Measurements from ENCODE around the gene PCDHB10.
"Not testable (repeated sequence)": the region's sequence is repeated elsewhere in the genome, so short reads cannot be mapped to it uniquely, and the experiment has no call there.

The PCDHB10 gene

DNA sequence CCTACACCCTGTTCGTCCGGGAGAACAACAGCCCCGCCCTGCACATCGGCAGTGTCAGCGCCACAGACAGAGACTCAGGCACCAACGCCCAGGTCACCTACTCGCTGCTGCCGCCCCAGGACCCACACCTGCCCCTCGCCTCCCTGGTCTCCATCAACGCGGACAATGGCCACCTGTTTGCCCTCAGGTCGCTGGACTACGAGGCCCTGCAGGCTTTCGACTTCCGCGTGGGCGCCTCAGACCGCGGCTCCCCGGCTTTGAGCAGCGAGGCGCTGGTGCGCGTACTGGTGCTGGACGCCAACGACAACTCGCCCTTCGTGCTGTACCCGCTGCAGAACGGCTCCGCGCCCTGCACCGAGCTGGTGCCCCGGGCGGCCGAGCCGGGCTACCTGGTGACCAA is 3.5 kb upstream of the PCDHB10 start:
- DNase-seq (ENCODE audit: low read depth in 2 of 2) = not testable (repeated sequence)

DNA sequence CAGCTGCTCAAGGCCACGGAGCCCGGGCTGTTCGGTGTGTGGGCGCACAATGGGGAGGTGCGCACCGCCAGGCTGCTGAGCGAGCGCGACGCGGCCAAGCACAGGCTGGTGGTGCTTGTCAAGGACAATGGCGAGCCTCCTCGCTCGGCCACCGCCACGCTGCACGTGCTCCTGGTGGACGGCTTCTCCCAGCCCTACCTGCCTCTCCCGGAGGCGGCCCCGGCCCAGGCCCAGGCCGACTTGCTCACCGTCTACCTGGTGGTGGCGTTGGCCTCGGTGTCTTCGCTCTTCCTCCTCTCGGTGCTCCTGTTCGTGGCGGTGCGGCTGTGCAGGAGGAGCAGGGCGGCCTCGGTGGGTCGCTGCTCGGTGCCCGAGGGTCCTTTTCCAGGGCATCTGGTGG is 3.0 kb upstream of the PCDHB10 start:
- not testable (repeated sequence) for DNase-seq (ENCODE audit: low read depth in 2 of 2)

DNA sequence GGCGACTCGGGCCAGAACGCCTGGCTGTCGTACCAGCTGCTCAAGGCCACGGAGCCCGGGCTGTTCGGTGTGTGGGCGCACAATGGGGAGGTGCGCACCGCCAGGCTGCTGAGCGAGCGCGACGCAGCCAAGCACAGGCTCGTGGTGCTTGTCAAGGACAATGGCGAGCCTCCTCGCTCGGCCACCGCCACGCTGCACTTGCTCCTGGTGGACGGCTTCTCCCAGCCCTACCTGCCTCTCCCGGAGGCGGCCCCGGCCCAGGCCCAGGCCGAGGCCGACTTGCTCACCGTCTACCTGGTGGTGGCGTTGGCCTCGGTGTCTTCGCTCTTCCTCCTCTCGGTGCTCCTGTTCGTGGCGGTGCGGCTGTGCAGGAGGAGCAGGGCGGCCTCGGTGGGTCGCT is 2.2 kb downstream of the PCDHB10 start:
- DNase-seq (ENCODE audit: low read depth in 2 of 2) = not testable (repeated sequence)

DNA sequence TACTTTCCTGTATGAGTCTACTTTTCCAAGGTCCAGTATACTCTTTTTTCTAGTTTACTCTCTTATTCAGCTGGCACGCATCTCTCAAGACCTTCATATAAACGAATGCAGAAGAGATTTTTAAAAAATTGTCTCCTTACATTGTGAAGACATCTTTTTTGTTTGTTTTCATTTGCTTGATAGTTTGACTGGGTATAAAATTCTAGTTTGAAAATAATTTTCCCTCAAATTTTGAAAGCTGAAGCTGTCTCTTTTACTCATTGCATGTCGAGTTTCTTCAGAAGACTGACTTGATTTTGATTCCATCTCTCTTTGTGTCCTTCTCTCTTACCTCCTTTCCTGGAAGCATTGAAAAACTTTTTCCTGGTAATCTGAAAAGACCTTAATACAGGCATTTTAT is 4.2 kb downstream of the PCDHB10 start:
- no peak for DNase-seq (ENCODE audit: low read depth in 2 of 2)

DNA sequence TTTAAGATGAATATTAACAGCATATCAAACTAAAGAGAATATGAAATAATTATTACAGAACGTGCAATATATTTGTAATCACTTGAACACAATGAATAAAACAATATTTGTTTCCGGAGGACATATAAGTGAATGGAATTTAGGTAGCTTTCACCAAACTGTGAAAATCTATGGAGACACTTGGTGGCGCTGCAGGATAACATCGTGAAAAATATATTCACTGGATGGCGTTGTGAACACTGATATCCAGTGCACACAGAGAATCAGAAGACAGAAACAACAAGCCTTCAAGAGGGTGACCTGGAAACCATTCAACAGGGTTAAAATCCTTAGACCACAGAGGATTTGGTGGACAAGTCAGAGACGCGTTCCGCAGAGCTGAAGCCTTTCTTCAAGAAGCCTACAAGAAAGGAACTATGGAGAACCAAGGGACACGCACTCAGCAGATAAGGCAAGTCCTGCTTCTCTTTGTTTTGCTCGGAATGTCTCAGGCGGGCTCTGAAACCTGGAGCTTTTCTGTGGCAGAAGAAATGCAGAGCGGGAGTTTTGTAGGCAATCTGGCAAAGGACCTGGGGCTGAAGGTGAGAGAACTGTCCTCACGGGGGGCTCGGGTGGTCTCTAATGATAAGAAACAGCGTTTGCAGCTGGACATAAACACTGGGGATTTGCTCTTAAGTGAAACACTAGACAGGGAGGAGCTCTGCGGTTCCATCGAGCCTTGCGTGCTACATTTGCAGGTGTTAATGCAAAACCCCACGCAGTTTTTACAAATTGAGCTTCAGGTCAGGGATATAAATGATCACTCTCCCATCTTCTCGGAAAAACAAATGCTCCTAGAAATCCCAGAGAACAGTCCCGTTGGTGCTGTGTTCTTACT is 7.4 kb downstream of the PCDHB10 start, which contains the start of gene PCDHB11:
PCDHB11 (plus strand) TSS at position 269 of the 877 bp plus-strand sequence; CDS start at position 417, 148 bp downstream.
- DNase-seq (ENCODE audit: low read depth in 2 of 2) = no peak

DNA sequence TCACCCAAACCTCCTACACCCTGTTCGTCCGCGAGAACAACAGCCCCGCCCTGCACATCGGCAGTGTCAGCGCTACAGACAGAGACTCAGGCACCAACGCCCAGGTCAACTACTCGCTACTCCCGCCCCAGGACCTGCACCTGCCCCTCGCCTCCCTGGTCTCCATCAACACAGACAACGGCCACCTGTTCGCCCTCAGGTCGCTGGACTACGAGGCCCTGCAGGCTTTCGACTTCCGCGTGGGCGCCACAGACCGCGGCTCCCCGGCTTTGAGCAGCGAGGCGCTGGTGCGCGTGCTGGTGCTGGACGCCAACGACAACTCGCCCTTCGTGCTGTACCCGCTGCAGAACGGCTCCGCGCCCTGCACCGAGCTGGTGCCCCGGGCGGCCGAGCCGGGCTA is 9.0 kb downstream of the PCDHB10 start:
- not testable (repeated sequence) for DNase-seq (ENCODE audit: low read depth in 2 of 2)

DNA sequence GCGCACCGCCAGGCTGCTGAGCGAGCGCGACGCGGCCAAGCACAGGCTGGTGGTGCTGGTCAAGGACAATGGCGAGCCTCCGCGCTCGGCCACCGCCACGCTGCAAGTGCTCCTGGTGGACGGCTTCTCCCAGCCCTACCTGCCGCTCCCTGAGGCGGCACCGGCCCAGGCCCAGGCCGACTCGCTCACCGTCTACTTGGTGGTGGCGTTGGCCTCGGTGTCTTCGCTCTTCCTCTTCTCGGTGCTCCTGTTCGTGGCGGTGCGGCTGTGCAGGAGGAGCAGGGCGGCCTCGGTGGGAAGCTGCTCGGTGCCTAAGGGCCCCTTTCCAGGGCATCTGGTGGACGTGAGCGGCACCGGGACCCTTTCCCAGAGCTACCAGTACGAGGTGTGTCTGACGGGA is 9.5 kb downstream of the PCDHB10 start:
- not testable (repeated sequence) for DNase-seq (ENCODE audit: low read depth in 2 of 2)

DNA sequence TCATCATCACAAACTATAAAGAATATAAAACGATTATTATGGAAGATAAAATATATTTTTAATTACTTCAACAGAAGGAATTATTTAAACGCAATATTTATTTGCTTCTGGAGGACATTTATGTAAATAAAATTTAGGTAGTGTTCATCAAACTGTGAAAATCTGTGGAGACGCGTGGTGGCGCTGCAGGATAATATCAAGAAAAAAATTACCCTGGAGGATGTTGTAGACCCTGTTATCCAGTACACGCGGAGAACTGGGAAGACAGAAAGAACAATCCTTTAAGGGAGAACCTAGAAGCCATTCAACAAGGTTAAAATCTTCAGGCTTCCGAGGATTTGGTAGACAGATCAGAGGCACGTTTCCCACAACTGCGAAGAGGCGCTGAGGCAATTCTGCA is 16.3 kb downstream of the PCDHB10 start, which contains the start of gene PCDHB12:
PCDHB12 (plus strand) TSS at position 242 of the 400 bp plus-strand sequence. CDS start 189 bp downstream, outside the sequence.
- DNase-seq (ENCODE audit: low read depth in 2 of 2) = no peak

DNA sequence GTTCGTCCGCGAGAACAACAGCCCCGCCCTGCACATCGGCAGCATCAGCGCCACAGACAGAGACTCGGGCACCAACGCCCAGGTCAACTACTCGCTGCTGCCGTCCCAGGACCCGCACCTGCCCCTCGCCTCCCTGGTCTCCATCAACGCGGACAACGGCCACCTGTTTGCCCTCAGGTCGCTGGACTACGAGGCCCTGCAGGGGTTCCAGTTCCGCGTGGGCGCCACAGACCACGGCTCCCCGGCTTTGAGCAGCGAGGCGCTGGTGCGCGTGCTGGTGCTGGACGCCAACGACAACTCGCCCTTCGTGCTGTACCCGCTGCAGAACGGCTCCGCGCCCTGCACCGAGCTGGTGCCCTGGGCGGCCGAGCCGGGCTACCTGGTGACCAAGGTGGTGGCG is 18.1 kb downstream of the PCDHB10 start:
- not testable (repeated sequence) for DNase-seq (ENCODE audit: low read depth in 2 of 2)

DNA sequence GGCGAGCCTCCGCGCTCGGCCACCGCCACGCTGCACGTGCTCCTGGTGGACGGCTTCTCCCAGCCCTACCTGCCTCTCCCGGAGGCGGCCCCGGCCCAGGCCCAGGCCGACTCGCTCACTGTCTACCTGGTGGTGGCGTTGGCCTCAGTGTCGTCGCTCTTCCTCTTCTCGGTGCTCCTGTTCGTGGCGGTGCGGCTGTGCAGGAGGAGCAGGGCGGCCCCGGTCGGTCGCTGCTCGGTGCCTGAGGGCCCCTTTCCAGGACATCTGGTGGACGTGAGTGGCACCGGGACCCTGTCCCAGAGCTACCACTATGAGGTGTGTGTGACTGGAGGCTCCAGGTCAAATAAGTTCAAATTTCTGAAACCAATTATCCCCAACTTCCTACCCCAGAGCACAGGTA is 18.7 kb downstream of the PCDHB10 start:
- DNase-seq (ENCODE audit: low read depth in 2 of 2) = not testable (repeated sequence)

DNA sequence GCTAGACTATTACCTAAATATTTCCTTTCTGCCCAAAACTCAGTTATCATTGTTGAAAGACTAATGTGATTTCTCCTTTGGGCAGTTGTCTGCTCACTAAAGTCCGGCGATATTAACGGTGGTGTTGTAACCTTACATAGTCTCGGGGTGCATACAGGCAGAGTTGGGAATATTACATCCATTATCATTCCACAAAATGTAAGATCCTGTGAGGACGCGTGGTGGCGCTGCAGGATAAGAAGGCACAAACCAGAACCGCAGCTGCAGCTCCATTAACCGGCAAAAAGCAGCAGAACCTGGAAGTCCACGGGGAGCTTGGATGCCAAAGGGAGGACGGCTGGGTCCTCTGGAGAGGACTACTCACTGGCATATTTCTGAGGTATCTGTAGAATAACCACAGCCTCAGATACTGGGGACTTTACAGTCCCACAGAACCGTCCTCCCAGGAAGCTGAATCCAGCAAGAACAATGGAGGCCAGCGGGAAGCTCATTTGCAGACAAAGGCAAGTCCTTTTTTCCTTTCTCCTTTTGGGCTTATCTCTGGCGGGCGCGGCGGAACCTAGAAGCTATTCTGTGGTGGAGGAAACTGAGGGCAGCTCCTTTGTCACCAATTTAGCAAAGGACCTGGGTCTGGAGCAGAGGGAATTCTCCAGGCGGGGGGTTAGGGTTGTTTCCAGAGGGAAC is 21.6 kb downstream of the PCDHB10 start, which contains the start of gene PCDHB13:
PCDHB13 (plus strand) TSS at position 264 of the 684 bp plus-strand sequence; CDS start at position 469, 205 bp downstream.
- not testable (repeated sequence) for DNase-seq (ENCODE audit: low read depth in 2 of 2)

DNA sequence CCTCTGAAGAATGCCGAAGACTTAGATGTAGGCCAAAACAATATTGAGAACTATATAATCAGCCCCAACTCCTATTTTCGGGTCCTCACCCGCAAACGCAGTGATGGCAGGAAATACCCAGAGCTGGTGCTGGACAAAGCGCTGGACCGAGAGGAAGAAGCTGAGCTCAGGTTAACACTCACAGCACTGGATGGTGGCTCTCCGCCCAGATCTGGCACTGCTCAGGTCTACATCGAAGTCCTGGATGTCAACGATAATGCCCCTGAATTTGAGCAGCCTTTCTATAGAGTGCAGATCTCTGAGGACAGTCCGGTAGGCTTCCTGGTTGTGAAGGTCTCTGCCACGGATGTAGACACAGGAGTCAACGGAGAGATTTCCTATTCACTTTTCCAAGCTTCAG is 22.4 kb downstream of the PCDHB10 start:
- DNase-seq (ENCODE audit: low read depth in 2 of 2) = not testable (repeated sequence)

DNA sequence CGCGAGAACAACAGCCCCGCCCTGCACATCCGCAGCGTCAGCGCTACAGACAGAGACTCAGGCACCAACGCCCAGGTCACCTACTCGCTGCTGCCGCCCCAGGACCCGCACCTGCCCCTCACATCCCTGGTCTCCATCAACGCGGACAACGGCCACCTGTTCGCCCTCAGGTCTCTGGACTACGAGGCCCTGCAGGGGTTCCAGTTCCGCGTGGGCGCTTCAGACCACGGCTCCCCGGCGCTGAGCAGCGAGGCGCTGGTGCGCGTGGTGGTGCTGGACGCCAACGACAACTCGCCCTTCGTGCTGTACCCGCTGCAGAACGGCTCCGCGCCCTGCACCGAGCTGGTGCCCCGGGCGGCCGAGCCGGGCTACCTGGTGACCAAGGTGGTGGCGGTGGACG is 23.4 kb downstream of the PCDHB10 start:
- DNase-seq (ENCODE audit: low read depth in 2 of 2) = not testable (repeated sequence)

DNA sequence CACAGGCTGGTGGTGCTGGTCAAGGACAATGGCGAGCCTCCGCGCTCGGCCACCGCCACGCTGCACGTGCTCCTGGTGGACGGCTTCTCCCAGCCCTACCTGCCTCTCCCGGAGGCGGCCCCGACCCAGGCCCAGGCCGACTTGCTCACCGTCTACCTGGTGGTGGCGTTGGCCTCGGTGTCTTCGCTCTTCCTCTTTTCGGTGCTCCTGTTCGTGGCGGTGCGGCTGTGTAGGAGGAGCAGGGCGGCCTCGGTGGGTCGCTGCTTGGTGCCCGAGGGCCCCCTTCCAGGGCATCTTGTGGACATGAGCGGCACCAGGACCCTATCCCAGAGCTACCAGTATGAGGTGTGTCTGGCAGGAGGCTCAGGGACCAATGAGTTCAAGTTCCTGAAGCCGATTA is 23.9 kb downstream of the PCDHB10 start:
- not testable (repeated sequence) for DNase-seq (ENCODE audit: low read depth in 2 of 2)

DNA sequence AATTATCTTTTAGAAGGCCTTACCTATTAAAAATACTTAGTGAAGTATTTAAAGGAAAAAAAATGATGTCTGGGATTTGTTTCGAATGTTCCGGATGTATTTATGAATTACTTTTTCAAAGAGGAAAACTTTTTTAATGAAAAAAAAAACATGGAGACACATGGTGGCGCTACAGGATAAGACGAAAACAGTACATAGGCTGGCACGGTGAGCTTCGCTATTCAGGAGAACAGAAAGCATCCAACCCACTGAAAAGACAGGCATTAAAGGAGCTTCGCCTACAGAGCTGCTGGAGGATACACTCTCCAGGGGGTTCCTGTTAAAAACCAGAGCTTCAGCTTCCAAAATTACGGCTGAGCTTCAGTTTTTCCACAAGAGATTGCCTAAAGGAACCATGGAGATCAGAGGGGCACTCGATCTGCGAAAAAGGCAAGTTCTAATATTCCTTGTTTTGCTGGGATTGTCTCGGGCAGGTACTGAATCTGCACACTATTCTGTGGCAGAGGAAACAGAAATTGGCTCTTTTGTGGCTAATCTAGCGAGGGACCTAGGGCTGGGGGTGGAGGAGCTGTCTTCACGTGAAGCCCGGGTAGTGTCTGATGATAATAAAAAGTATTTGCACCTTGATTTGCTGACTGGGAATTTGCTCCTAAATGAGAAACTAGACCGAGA is 31.1 kb downstream of the PCDHB10 start, which contains the start of gene PCDHB14:
PCDHB14 (plus strand) TSS at position 232 of the 672 bp plus-strand sequence; CDS start at position 395, 163 bp downstream.
- DNase-seq (ENCODE audit: low read depth in 2 of 2) = no peak

DNA sequence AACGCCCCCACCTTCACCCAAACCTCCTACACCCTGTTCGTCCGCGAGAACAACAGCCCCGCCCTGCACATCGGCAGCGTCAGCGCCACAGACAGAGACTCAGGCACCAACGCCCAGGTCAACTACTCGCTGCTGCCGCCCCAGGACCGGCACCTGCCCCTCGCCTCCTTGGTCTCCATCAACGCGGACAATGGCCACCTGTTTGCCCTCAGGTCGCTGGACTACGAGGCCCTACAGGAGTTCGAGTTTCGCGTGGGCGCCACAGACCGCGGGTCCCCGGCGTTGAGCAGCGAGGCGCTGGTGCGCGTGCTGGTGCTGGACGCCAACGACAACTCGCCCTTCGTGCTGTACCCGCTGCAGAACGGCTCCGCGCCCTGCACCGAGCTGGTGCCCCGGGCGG is 32.7 kb downstream of the PCDHB10 start:
- not testable (repeated sequence) for DNase-seq (ENCODE audit: low read depth in 2 of 2)

DNA sequence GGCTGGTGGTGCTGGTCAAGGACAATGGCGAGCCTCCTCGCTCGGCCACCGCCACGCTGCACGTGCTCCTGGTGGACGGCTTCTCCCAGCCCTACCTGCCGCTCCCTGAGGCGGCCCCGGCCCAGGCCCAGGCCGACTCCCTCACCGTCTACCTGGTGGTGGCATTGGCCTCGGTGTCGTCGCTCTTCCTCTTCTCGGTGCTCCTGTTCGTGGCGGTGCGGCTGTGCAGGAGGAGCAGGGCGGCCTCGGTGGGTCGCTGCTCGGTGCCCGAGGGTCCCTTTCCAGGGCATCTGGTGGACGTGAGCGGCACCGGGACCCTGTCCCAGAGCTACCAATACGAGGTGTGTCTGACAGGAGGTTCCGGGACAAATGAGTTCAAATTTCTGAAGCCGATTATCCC is 33.3 kb downstream of the PCDHB10 start:
- DNase-seq (ENCODE audit: low read depth in 2 of 2) = not testable (repeated sequence)

DNA sequence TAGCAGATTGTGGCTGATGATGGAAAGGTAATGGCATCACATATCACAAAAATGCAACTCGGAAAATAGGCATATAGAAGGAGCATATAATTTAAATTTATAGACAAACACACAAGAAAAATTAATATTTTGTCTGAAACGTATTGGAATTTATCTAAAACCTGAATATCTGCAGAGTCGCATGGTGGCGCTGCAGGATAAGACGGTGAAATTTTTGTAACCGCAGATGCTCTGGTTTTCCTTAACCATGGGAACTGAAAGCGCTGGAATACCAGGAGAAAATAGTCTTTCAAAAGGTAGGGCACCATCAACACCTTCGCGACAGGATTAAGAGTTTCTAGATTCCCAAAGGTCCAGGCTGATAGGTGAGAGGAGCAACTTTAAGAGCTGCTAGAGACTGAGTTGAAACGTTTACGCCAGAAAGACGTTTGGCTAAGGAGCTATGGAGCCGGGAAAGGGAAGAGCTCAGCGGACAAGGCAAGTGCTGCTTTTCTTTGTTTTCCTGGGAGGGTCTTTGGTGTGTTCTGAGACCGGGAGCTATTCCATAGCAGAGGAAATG is 42.0 kb downstream of the PCDHB10 start:
- DNase-seq (ENCODE audit: low read depth in 2 of 2) = no peak

DNA sequence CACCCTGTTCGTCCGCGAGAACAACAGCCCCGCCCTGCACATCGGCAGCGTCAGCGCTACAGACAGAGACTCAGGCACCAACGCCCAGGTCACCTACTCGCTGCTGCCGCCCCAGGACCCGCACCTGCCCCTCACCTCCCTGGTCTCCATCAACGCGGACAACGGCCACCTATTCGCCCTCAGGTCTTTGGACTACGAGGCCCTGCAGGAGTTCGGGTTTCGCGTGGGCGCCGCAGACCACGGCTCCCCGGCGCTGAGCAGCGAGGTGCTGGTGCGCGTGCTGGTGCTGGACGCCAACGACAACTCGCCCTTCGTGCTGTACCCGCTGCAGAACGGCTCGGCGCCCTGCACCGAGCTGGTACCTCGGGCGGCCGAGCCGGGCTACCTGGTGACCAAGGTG is 43.8 kb downstream of the PCDHB10 start:
- DNase-seq (ENCODE audit: low read depth in 2 of 2) = not testable (repeated sequence)

DNA sequence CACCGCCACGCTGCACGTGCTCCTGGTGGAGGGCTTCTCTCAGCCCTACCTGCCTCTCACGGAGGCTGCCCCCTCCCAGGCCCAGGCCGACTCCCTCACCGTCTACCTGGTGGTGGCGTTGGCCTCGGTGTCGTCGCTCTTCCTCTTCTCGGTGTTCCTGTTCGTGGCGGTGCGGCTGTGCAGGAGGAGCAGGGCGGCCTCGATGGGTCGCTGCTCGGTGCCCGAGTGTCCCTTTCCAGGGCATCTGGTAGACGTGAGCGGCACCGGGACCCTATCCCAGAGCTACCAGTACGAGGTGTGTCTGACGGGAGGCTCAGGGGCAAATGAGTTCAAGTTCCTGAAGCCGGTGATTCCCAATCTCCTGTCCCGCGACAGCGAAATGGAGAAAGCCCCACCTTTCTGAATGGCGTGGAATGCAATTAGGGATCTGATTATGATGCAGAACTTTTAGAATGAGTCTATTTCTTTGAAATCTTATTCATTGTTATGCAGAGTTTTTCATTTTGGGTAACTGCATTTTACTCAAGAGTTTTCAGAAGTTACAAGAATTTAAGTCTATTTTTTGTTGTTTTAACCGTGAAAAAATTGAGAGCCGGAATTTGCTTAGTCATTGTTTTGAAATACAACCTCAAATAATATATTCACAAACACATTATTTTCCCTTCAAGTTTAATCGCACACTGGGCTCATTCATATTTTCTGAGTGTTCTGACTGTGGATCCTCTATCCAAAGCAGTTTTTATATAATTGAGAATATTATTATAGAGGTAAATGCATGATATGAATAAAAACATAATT is 44.6 kb downstream of the PCDHB10 start:
- DNase-seq (ENCODE audit: low read depth in 2 of 2) = no peak

DNA sequence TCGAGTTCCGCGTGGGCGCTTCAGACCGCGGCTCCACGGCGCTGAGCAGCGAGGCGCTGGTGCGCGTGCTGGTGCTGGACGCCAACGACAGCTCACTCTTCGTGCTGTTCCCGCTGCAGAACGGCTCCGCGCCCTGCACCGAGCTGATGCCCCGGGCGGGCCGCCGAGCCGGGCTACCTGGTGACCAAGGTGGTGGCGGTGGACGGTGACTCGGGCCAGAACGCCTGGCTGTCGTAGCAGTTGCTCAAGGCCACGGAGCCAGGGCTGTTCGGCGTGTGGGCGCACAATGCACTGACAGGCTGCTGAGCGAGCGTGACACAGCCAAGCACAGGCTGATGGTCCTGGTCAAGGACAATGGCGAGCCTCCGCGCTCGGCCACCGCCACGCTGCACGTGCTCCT is 49.3 kb downstream of the PCDHB10 start:
- DNase-seq (ENCODE audit: low read depth in 2 of 2) = no peak
